HepG2 (cell line): ENCODE measurements around the gene PREP. TPM values are rescaled to one million over a fixed set of nuclear protein-coding genes. Genes with fewer than 3 reads are reported as not detected.

Experiments used
- ATAC-seq: fragments of 200-7000 bp; cut with Tn5 transposase; 3 replicates; pipeline ENCODE4 v1.9.1; 2020; ENCODE audit warnings: mild to moderate bottlenecking, moderate library complexity
- BruUV-seq: library from RNA; stranded (reverse); fragments of 400-500 nt; replicated peaks from 2 replicates; lab custom pipeline; 2021; lab: Mats Ljungman, UMichigan
- CTCF ChIA-PET: fragments of 300-600 bp; formaldehyde crosslinking; extraction: SDS; loops from one replicate; lab custom pipeline; 2021; ENCODE audit warnings: low total read pairs, inconsistent platforms, low intra/inter-chr PET ratio; lab: Yijun Ruan, JAX
- POLR2A ChIA-PET: fragments of 350-600 bp; sonication (Branson Sonifier 250); formaldehyde crosslinking; loops from one replicate; lab custom pipeline; 2020; ENCODE audit warnings: antibody characterized with exemption, inconsistent platforms; lab: Yijun Ruan, JAX
- DNase-seq: peaks from one replicate; pipeline ENCODE4 v3.0.0-alpha.2; 2015; ENCODE audit warnings: low spot score
- FAIRE-seq: peaks from 3 replicates; lab custom pipeline; 2011; peaks lifted over from hg19 to GRCh38; lab: Jason Lieb, UNC
- H2AFZ ChIP-seq: one replicate; pipeline ENCODE4 v1.6.1; 2011; ENCODE audit warnings: low read length, inconsistent platforms
- H3K27ac ChIP-seq: fragments of 300-600 bp; 3 replicates; pipeline ENCODE4 v1.8.0; 2011; ENCODE audit warnings: mixed run types, mild to moderate bottlenecking, mixed read lengths, low read length, inconsistent platforms; ENCODE audit not compliant: insufficient read depth; ENCODE audit errors: extremely low read length
- H3K27me3 ChIP-seq, 2 experiments: fragments of 200-600 bp in 1 of 2; 2 replicates in 1 of 2; 3 replicates in 1 of 2; pipeline versions ENCODE4 v1.6.0 to v1.8.0; 2011; ENCODE audit warnings: low read length in 2 of 2, mild to moderate bottlenecking in 2 of 2, moderate library complexity in 2 of 2, inconsistent platforms in 1 of 2; ENCODE audit not compliant: insufficient read depth in 2 of 2, control insufficient read depth in 1 of 2
- H3K36me3 ChIP-seq, 2 experiments: fragments of 200-600 bp in 1 of 2; replicated peaks in 1 of 2; 2 replicates in 1 of 2; 3 replicates in 1 of 2; pipeline versions ENCODE4 v1.5.1 to v1.8.0; 2011; ENCODE audit warnings: low read length in 2 of 2, inconsistent platforms in 1 of 2; ENCODE audit not compliant: insufficient read depth in 2 of 2, control insufficient read depth in 1 of 2
- H3K4me1 ChIP-seq: 2 replicates; pipeline ENCODE4 v1.5.1; 2012; ENCODE audit warnings: low read length, inconsistent platforms; ENCODE audit not compliant: insufficient read depth
- H3K4me2 ChIP-seq: 2 replicates; pipeline ENCODE4 v1.6.0; 2011; ENCODE audit warnings: low read depth, low read length, inconsistent platforms
- H3K4me3 ChIP-seq, 3 experiments: fragments of 200-600 bp in 1 of 3; sonication (generic), shearing (Covaris generic) in 1 of 3; replicated peaks in 1 of 3; 2 replicates each; pipeline ENCODE4 v1.5.1; 2011 to 2016; ENCODE audit warnings: low read length in 3 of 3, inconsistent platforms in 2 of 3, low read depth in 2 of 3, mild to moderate bottlenecking in 2 of 3, control low read depth in 1 of 3, mixed read lengths in 1 of 3; ENCODE audit not compliant: insufficient read depth in 1 of 3
- H3K79me2 ChIP-seq: one replicate; pipeline ENCODE4 v1.6.1; 2011; ENCODE audit warnings: low read length, inconsistent platforms; ENCODE audit not compliant: insufficient read depth
- H3K9ac ChIP-seq: 2 replicates; pipeline ENCODE4 v1.6.0; 2011; ENCODE audit warnings: mild to moderate bottlenecking, low read depth, low read length, inconsistent platforms; ENCODE audit not compliant: insufficient read depth
- H3K9me3 ChIP-seq: 2 replicates; pipeline ENCODE4 v1.5.1; 2012; ENCODE audit warnings: mild to moderate bottlenecking, low read length
- H4K20me1 ChIP-seq: 2 replicates; pipeline ENCODE4 v1.6.0; 2011; ENCODE audit warnings: inconsistent platforms, mild to moderate bottlenecking, low read length, moderate library complexity; ENCODE audit not compliant: insufficient read depth
- AFF4 ChIP-seq: sonication (generic); formaldehyde crosslinking; IDR thresholded peaks from 2 replicates; pipeline ENCODE4 v1.4.0; 2020; ENCODE audit warnings: missing genetic modification reagents
- CHD2 ChIP-seq: IDR thresholded peaks from 2 replicates; pipeline ENCODE4 v1.6.1; 2011; ENCODE audit warnings: low read depth, low read length, improper control_type of control experiment
- ELK4 ChIP-seq: sonication (generic); formaldehyde crosslinking; IDR thresholded peaks from 2 replicates; pipeline ENCODE4 v1.9.0; 2021; ENCODE audit warnings: missing genetic modification reagents, borderline replicate concordance
- GLMP ChIP-seq: sonication (generic); formaldehyde crosslinking; IDR thresholded peaks from 2 replicates; pipeline ENCODE4 v1.9.0; 2021; ENCODE audit warnings: missing genetic modification reagents, mild to moderate bottlenecking, borderline replicate concordance
- HIVEP1 ChIP-seq: sonication (generic); formaldehyde crosslinking; IDR thresholded peaks from 2 replicates; pipeline ENCODE4 v1.4.0; 2020; ENCODE audit warnings: mild to moderate bottlenecking, missing genetic modification reagents
- HNRNPH1 ChIP-seq: fragments of 200-400 bp; formaldehyde crosslinking; optimal IDR thresholded peaks from 2 replicates; pipeline ENCODE3; 2017; ENCODE audit warnings: mild to moderate bottlenecking, low read depth, low read length
- KDM5A ChIP-seq: fragments of 200-600 bp; sonication (generic); IDR thresholded peaks from 2 replicates; pipeline ENCODE4 v1.7.0; 2018; ENCODE audit warnings: antibody characterized with exemption, mild to moderate bottlenecking, low read length, borderline replicate concordance
- KDM5B ChIP-seq: sonication (generic); formaldehyde crosslinking; IDR thresholded peaks from 2 replicates; pipeline ENCODE4 v1.4.0; 2020; ENCODE audit warnings: missing genetic modification reagents, mild to moderate bottlenecking, borderline replicate concordance
- KLF9 ChIP-seq: IDR thresholded peaks from 2 replicates; pipeline ENCODE4 v1.6.1; 2016; ENCODE audit warnings: low read depth
- MAZ ChIP-seq, 2 experiments: sonication (generic) in 1 of 2; formaldehyde crosslinking in 1 of 2; IDR thresholded peaks; 2 replicates each; pipeline versions ENCODE4 v1.5.0 to v1.6.1; 2012 to 2020; ENCODE audit warnings: low read depth in 2 of 2, mild to moderate bottlenecking in 2 of 2, borderline replicate concordance in 1 of 2, improper control_type of control experiment in 1 of 2, low read length in 1 of 2, missing genetic modification reagents in 1 of 2, moderate library complexity in 1 of 2
- SRF ChIP-seq: IDR thresholded peaks from 2 replicates; pipeline ENCODE4 v1.6.1; 2011; ENCODE audit warnings: mild to moderate bottlenecking, low read depth, low read length, moderate library complexity
- ZBTB8A ChIP-seq: sonication (generic); formaldehyde crosslinking; IDR thresholded peaks from 2 replicates; pipeline ENCODE4 v1.4.0; 2020; ENCODE audit warnings: mild to moderate bottlenecking, low read depth, missing genetic modification reagents, borderline replicate concordance
- ZFP91 ChIP-seq: sonication (generic); formaldehyde crosslinking; IDR thresholded peaks from 2 replicates; pipeline ENCODE4 v1.9.0; 2022; ENCODE audit warnings: missing genetic modification reagents, mild to moderate bottlenecking, borderline replicate concordance
- ZNF24 ChIP-seq: fragments of 450-650 bp; IDR thresholded peaks from 2 replicates; pipeline ENCODE4 v1.6.1; 2017; ENCODE audit warnings: antibody characterized with exemption, mild to moderate bottlenecking
- ZNF44 ChIP-seq: sonication (generic); formaldehyde crosslinking; IDR thresholded peaks from 2 replicates; pipeline ENCODE4 v1.5.1; 2020; ENCODE audit warnings: mild to moderate bottlenecking, missing genetic modification reagents
- ZNF7 ChIP-seq: IDR thresholded peaks from 2 replicates; pipeline ENCODE4 v1.6.1; 2016; ENCODE audit warnings: missing biosample characterization, missing genetic modification reagents
- ZNF766 ChIP-seq: sonication (generic); formaldehyde crosslinking; IDR thresholded peaks from 2 replicates; pipeline ENCODE4 v1.5.0; 2020; ENCODE audit warnings: missing genetic modification reagents, borderline replicate concordance
- WGBS: methylation state at CpG from one replicate; pipeline ENCODE4 v1.1.6; 2017; ENCODE audit warnings: low lambda C conversion rate; 5-methylcytosine and 5-hydroxymethylcytosine counted together
- in situ Hi-C: cut with HindIII; loops from 2 replicates; pipeline ENCODE4 v1.10.0; 2017; ENCODE audit warnings: low pct_unique_long_range_greater_than_20kb; ENCODE audit not compliant: extremely low pct_ligation_motif_present
- intact Hi-C: fragments of 100-400 bp; cut with micrococcal nuclease; formaldehyde crosslinking; loops from one replicate; pipeline ENCODE4 v1.10.0; 2022; ENCODE audit not compliant: unreplicated experiment
- polyA plus RNA-seq, 8 experiments: library from polyadenylated mRNA; depleted of rRNA in 3 of 8; stranded (reverse) in 7 of 8; unstranded in 1 of 8; fragments of >200 nt; fragmentation: Illumina TruSeq in 4 of 8; extraction: Trizol in 4 of 8; gene quantifications; 2 replicates each; pipeline versions ENCODE4 v1.2.1 to v1.2.3, GENCODE V29; 2011 to 2016; ENCODE audit warnings: low read depth in 4 of 8, missing spikeins in 1 of 8, mixed read lengths in 1 of 8; ENCODE audit not compliant: insufficient read depth in 1 of 8
- total RNA-seq, 5 experiments: library from RNA; depleted of rRNA; stranded (reverse); fragments of >200 nt; fragmentation: Illumina TruSeq; extraction: Trizol; gene quantifications; 2 replicates each; pipeline ENCODE4 v1.2.3, GENCODE V29; 2016; ENCODE audit warnings: low read depth in 1 of 5

PREP gene
- total and polyA plus RNA-seq, 2 of the 13 experiments (the other 11 are each of a cell fraction or from before 2014, with no cell fraction given) = 12.6 to 15.9 TPM

- Histone ChIP-seq H3K79me2 (no peaks in the 10 kb centered on the region), H3K4me3 (no peak overlapping the region), H3K36me3 (no peaks in the 10 kb centered on the region)
- WGBS = 61% methylated on average over 2 of the region's 2 CpGs
- CTCF ChIA-PET = no interaction called here
- no peak for TF ChIP-seq ZBTB8A (CRISPR knock-in tag)
- no peak for TF ChIP-seq HIVEP1
- TF ChIP-seq AFF4 (CRISPR knock-in tag) = no peak
- no peak for TF ChIP-seq HNRNPH1
- TF ChIP-seq ZNF44 (CRISPR knock-in tag) = no peak
- no peak for TF ChIP-seq ZFP91
- TF ChIP-seq KDM5B (CRISPR knock-in tag) = no peak
- TF ChIP-seq CHD2 = no peak
- no peak for TF ChIP-seq SRF
- TF ChIP-seq ZNF766 (CRISPR knock-in tag) = no peak
- no peak for TF ChIP-seq KDM5A
- TF ChIP-seq ZNF7 = no peak
- TF ChIP-seq GLMP (CRISPR knock-in tag) = no peak
- no peak for TF ChIP-seq MAZ (IDR thresholded peaks at IDR 0.05; ENCODE audit: borderline replicate concordance, low read depth, low read length)
- no peak for TF ChIP-seq MAZ (CRISPR knock-in tag; IDR thresholded peaks at IDR 0.05; ENCODE audit: low read depth)
- TF ChIP-seq KLF9 = no peak
- TF ChIP-seq ZNF24 = no peak
- TF ChIP-seq ELK4 (CRISPR knock-in tag) = no peak
- TF ChIP-seq, all 625 proteins: peak for 0
- BruUV-seq = no TSS peak
- Histone ChIP-seq H3K27ac (no peak overlapping the region), H4K20me1 (no peaks in the 10 kb centered on the region), H2AFZ (no peak overlapping the region), H3K9ac (no peak overlapping the region), H3K4me1 (no peaks in the 10 kb centered on the region), H3K9me3 (no peaks in the 10 kb centered on the region), H3K4me2 (no peak overlapping the region), H3K27me3 (peaks cover 0 to 4% of the 10 kb centered on the region in 2 experiments; a peak in 1 of 5 replicates)
- no peak for ATAC-seq
- no peak for FAIRE-seq
- POLR2A ChIA-PET = no interaction called here
- DNase-seq = no peak
- intact Hi-C loops = no loop called here
- in situ Hi-C loops = no loop called here
Measured at GRCh38 chr6:105452376-105452775, 49.5 kb upstream of the PREP start.
